Brain pericyte (primary cell): ENCODE data around the gene TRIM46.

Experiments used
- DNase-seq: peaks from one replicate; pipeline ENCODE4 v3.0.0-alpha.2; 2012; ENCODE audit warnings: low read depth, low spot score

TRIM46 gene

GRCh38 chr1:155171836-155172731 is 1.6 kb upstream of the TRIM46 start:
- no peak for DNase-seq

- DNase-seq: peak; percentile 81
Measured at GRCh38 chr1:155172732-155173477, 744 bp upstream of the TRIM46 start, which contains the start of gene KRTCAP2. TSS of gene KRTCAP2 (minus strand) at chr1:155173304. CDS start at chr1:155173224, 80 bp downstream.

- DNase-seq: no peak
Measured at GRCh38 chr1:155174324-155175280, 953 bp downstream of the TRIM46 start.

- DNase-seq: no peak
Measured at GRCh38 chr1:155175281-155175926, 1.8 kb downstream of the TRIM46 start.

GRCh38 chr1:155175927-155176371 is 2.3 kb downstream of the TRIM46 start:
- DNase-seq: no peak

- no peak for DNase-seq
Measured at GRCh38 chr1:155176544-155177071, 3.0 kb downstream of the TRIM46 start.

GRCh38 chr1:155177192-155177917 is 3.7 kb downstream of the TRIM46 start:
- DNase-seq: no peak

GRCh38 chr1:155177918-155178281 is 4.3 kb downstream of the TRIM46 start:
- DNase-seq: no peak

GRCh38 chr1:155178441-155179111 is 4.9 kb downstream of the TRIM46 start:
- no peak for DNase-seq

GRCh38 chr1:155179112-155180031 is 5.7 kb downstream of the TRIM46 start:
- no peak for DNase-seq

GRCh38 chr1:155181371-155182051 is 7.9 kb downstream of the TRIM46 start:
- DNase-seq: no peak

- DNase-seq: no peak
Measured at GRCh38 chr1:155182052-155182550, 8.5 kb downstream of the TRIM46 start.

- DNase-seq: no peak
Measured at GRCh38 chr1:155183775-155184221, 10.1 kb downstream of the TRIM46 start.

GRCh38 chr1:155184351-155184811 is 10.7 kb downstream of the TRIM46 start:
- no peak for DNase-seq

- DNase-seq: no peak
Measured at GRCh38 chr1:155184835-155185782, 11.5 kb downstream of the TRIM46 start.

GRCh38 chr1:155185783-155186066 is 12.1 kb downstream of the TRIM46 start:
- no peak for DNase-seq
